ENCODE measurements around the gene DEAF1. TPM values are rescaled to one million over a fixed set of nuclear protein-coding genes. Genes with fewer than 3 reads are reported as not detected.

DEAF1 gene
- total and polyA plus RNA-seq, 2 donors (not counting 3 experiments of a cell fraction or from before 2014, with no cell fraction given): 43.6 to 55.7 TPM

- H3K36me3 ChIP-seq (ENCODE audit: control insufficient read depth in 2 of 2, extremely low read depth in 1 of 2, insufficient read depth in 2 of 2, low read length in 2 of 2): no peaks in the 10 kb centered on the region
- no peak overlapping the region for H3K4me2 ChIP-seq (ENCODE audit: insufficient read depth, low read length)
- no peaks in the 10 kb centered on the region for H3K9me3 ChIP-seq (replicated peaks; ENCODE audit: control insufficient read depth, insufficient read depth, low read length)
- no peak for TF ChIP-seq EZH2 (IDR thresholded peaks at IDR 0.05; ENCODE audit: borderline replicate concordance, low read depth, low read length, severe bottlenecking)
- no peak for TF ChIP-seq MYC (IDR thresholded peaks at IDR 0.05; ENCODE audit: low read depth, low read length)
- TF ChIP-seq JUN (IDR thresholded peaks at IDR 0.05; ENCODE audit: borderline replicate concordance, insufficient read depth, insufficient read length, low read depth): no peak
- TF ChIP-seq FOS (IDR thresholded peaks at IDR 0.05; ENCODE audit: borderline replicate concordance, insufficient read depth, low read length): no peak
- no peak for TF ChIP-seq MAX (IDR thresholded peaks at IDR 0.05; ENCODE audit: insufficient read depth, insufficient read length)
- TF ChIP-seq CTCF (IDR thresholded peaks at IDR 0.05; ENCODE audit: extremely low read depth in 1 of 2, insufficient read depth in 1 of 2, low read depth in 1 of 2, low read length in 2 of 2): no peak
- no peak for TF ChIP-seq GATA2 (IDR thresholded peaks at IDR 0.05; ENCODE audit: insufficient read depth, insufficient read length, low read depth, low read length)
- no peak for TF ChIP-seq POLR2AphosphoS5 (IDR thresholded peaks at IDR 0.05; ENCODE audit: insufficient read depth, low read depth, low read length)
- no peak for TF ChIP-seq POLR2A (IDR thresholded peaks at IDR 0.05; ENCODE audit: low read depth, low read length)
- H3K9ac ChIP-seq (replicated peaks; ENCODE audit: extremely low read depth, insufficient read depth, low read length): no peak overlapping the region
- FAIRE-seq: no peak
- no peak overlapping the region for H2AFZ ChIP-seq (ENCODE audit: low read depth, low read length)
- H3K4me3 ChIP-seq (replicated peaks in 1 of 3; ENCODE audit: insufficient read depth in 1 of 3, low read depth in 1 of 3, low read length in 3 of 3): no peak overlapping the region
- H3K79me2 ChIP-seq (ENCODE audit: control insufficient read depth, insufficient read depth, low read length): peaks cover 25% of the 10 kb centered on the region
- H3K27ac ChIP-seq (ENCODE audit: insufficient read depth, low read depth, low read length): no peak overlapping the region
- no TSS peak for BruUV-seq (replicated peaks)
- intact Hi-C loops (cut with micrococcal nuclease): loop anchor here (5.0 kb wide), 1 partner anchor 162 kb away; the partner anchor contains the start of genes HRAS and LRRC56
- H3K4me1 ChIP-seq (ENCODE audit: control insufficient read depth, extremely low read depth, insufficient read depth, low read length): peaks cover 2% of the 10 kb centered on the region
- CTCF ChIA-PET: no interaction called here
- no peaks in the 10 kb centered on the region for H3K9me1 ChIP-seq (replicated peaks; ENCODE audit: control insufficient read depth, extremely low read depth, insufficient read depth, low read length)
- H3K27me3 ChIP-seq (ENCODE audit: control insufficient read depth in 2 of 2, insufficient read depth in 2 of 2, low read length in 2 of 2): no peaks in the 10 kb centered on the region
- DNase-seq (ENCODE audit: low read depth, low spot score): no peak
- dilution Hi-C loops (cut with MboI; ENCODE audit: extremely low pct_ligation_motif_present, low sequenced_read_pairs): no loop called here
- no peaks in the 10 kb centered on the region for H4K20me1 ChIP-seq (replicated peaks; ENCODE audit: control insufficient read depth, extremely low read depth, insufficient read depth, low read length)
- POLR2A ChIA-PET: interaction anchor here (0.6 kb wide), 1 partner anchor 144 kb away, joined by 3 read pairs; no protein-coding TSS in a partner anchor
These were observed 4.1 kb upstream of the DEAF1 start for GRCh38 chr11:699116-699508.

Data from endothelial cell of umbilical vein (primary cell).